Skeletal muscle satellite cell (primary cell): ENCODE data around the gene RABGAP1L.

ENCODE experiments used
- H3K27me3 ChIP-seq: 2 replicates; pipeline ENCODE4 v1.7.0; 2013; ENCODE audit warnings: low read length; ENCODE audit not compliant: control insufficient read depth, insufficient read depth
- H3K36me3 ChIP-seq: 2 replicates; pipeline ENCODE4 v1.7.0; 2013; ENCODE audit warnings: mild to moderate bottlenecking, control low read depth, low read length; ENCODE audit not compliant: insufficient read depth
- H3K4me1 ChIP-seq: 2 replicates; pipeline ENCODE4 v1.7.0; 2013; ENCODE audit warnings: low read length; ENCODE audit not compliant: control insufficient read depth, insufficient read depth
- H3K4me2 ChIP-seq: 2 replicates; pipeline ENCODE4 v1.7.0; 2013; ENCODE audit warnings: mild to moderate bottlenecking, low read length
- H3K4me3 ChIP-seq: 2 replicates; pipeline ENCODE4 v1.7.0; 2013; ENCODE audit warnings: low read length
- H3K9ac ChIP-seq: 2 replicates; pipeline ENCODE4 v1.7.0; 2013; ENCODE audit warnings: mild to moderate bottlenecking, low read depth, low read length, moderate library complexity
- H3K9me3 ChIP-seq: replicated peaks from 2 replicates; pipeline ENCODE4 v1.7.0; 2013; ENCODE audit warnings: mild to moderate bottlenecking, control low read depth, low read length

RABGAP1L gene

DNA sequence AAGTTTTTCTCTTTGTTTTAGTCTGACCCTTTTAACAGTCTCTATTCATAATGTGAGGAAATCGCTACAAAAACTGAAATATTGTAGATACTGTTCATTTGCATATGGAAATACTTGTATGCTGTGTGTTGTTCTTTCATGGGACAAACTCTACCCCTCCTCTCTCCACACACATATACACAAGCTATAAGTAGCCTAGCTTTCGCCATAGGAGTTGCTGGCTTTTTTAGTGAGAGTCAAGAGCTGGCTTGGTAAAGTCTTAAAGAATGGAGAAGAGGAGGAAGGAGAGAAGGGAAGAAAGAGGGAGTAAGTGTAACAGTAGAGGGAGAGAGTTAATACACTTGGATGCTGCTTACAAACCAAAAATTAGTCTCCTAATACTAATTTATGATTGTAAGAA lies 115.6 kb downstream of the RABGAP1L start:
- Histone ChIP-seq H3K9me3 (no peaks in the 10 kb centered on the region), H3K36me3 (no peaks in the 10 kb centered on the region), H3K27me3 (no peaks in the 10 kb centered on the region), H3K4me1 (no peaks in the 10 kb centered on the region), H3K4me3 (no peak overlapping the region), H3K9ac (no peak overlapping the region), H3K4me2 (no peak overlapping the region)

DNA sequence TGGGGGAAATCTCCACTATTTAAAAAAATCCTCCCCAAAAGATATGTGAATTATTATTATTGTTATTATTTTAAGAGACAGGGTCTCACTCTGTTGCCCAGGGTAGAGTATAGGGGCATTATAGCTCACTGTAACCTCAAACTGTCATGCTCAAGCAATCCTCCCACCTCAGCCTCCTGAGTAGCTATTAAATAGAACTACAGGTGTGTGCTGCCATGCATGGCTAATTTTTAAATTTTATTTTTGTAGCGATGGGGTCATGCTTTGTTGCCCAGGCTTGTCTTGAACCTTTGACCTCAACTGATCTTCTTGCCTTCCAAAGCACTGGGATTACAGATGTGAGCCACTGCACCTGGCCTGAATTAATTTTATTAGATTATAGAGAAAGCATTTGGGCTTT lies 116.8 kb downstream of the RABGAP1L start:
- H3K36me3 ChIP-seq: no peaks in the 10 kb centered on the region
- H3K9me3 ChIP-seq: no peaks in the 10 kb centered on the region
- H3K27me3 ChIP-seq: no peaks in the 10 kb centered on the region
- no peak overlapping the region for H3K4me3 ChIP-seq
- H3K4me1 ChIP-seq: no peaks in the 10 kb centered on the region
- no peak overlapping the region for H3K9ac ChIP-seq
- no peak overlapping the region for H3K4me2 ChIP-seq

DNA sequence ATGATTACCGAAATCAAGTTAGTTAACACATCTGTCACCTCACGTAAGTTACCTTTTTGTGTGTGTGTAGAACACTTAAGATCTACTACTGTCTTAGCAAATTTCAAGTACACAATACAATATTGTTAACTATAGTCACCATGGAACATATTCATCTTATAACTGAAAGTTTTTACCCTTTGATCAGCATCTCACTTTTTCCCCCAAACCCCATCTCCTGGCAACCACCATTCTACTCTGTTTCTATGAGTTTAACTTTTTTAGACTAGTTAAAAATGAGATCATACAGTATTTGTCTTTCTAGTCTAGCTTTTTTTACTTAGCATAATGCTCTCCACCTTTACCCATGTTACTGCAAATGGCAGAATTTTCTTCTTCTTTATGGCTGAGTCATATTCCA lies 124.7 kb downstream of the RABGAP1L start:
- Histone ChIP-seq H3K4me3 (no peak overlapping the region), H3K9me3 (no peaks in the 10 kb centered on the region), H3K27me3 (no peaks in the 10 kb centered on the region), H3K9ac (no peak overlapping the region), H3K4me2 (no peak overlapping the region), H3K4me1 (no peaks in the 10 kb centered on the region), H3K36me3 (peaks cover 4% of the 10 kb centered on the region)

DNA sequence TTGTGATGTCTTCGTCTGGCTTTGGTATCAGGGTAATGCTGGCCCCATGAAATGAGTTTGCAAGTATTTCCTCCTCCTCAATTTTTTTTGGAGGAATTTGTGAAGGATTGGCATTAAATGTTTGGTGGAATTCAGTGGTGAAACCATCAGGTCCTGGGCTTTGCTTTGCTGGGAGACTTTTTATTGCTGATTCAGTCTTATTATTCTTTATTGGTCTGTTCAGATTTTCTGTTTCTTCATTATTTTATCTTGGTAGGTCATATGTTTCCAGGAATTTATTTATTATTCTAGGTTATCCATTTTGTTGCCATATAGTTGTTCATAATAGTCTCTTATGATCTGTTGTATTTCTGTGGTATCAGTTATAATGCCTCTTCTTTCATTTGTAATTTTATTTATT lies 126.7 kb downstream of the RABGAP1L start:
- no peaks in the 10 kb centered on the region for H3K27me3 ChIP-seq
- H3K4me2 ChIP-seq: no peak overlapping the region
- no peaks in the 10 kb centered on the region for H3K9me3 ChIP-seq
- H3K4me1 ChIP-seq: no peaks in the 10 kb centered on the region
- H3K36me3 ChIP-seq: peaks cover 4% of the 10 kb centered on the region
- no peak overlapping the region for H3K4me3 ChIP-seq
- no peak overlapping the region for H3K9ac ChIP-seq

DNA sequence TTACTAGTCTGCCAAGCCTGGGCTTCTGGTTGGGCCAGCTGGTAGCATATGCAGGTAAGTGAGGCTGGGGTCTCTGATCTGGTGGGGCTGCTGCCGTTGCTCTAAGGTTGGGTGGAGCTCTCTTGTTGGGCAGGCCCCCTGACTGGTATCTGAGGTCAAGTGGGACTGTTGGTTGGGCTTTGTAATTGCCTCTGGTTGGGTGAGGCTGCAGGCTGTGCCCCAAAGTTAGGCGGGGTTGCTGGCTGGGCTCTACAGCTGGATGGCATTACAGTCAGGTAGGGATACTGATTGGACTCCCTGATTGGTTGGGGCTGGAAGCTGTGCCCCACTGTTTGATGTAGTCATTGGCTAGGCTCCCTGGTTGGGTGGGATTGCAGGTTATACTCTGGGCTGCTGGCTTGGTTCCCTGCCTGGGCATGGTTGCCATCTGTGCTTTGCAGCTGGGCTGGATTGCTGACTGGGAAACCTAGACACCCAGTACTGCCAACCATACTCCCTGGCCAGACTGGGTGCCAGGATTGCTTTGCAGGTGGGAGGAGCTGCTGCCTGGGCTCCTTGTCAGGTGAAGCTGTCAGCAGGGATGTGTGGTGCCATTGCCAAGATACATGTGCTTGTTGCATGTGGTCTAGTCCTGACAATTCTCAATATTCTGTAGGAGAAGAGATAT lies 130.5 kb downstream of the RABGAP1L start:
- Histone ChIP-seq H3K4me3 (no peak overlapping the region), H3K9ac (no peak overlapping the region), H3K36me3 (no peaks in the 10 kb centered on the region)

DNA sequence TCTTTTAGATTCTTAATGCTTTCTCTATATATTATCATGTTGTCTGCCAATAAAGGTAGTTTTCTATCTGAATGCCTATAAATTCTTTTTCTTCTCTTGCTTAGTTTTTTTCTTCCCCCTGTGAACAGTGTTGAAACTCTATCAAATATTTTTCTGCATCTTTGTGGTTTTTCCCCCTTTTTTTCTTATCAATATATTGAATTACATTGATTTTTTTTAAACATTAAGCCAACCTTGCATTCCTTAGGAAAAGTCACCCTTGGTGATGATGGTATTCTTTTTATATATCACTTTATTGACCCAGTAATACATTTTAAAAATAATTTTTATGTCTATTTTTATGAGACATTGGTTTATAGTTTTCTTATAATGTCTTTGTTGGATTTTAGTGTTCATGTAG lies 131.7 kb downstream of the RABGAP1L start:
- no peaks in the 10 kb centered on the region for H3K27me3 ChIP-seq
- H3K4me3 ChIP-seq: no peak overlapping the region
- no peaks in the 10 kb centered on the region for H3K9me3 ChIP-seq
- H3K4me1 ChIP-seq: no peaks in the 10 kb centered on the region
- no peaks in the 10 kb centered on the region for H3K36me3 ChIP-seq
- H3K9ac ChIP-seq: no peak overlapping the region
- H3K4me2 ChIP-seq: no peak overlapping the region

More for the DNA sequence above, 130.5 kb downstream of the RABGAP1L start:
- no peak overlapping the region for H3K4me2 ChIP-seq
- H3K4me1 ChIP-seq: no peaks in the 10 kb centered on the region
- no peaks in the 10 kb centered on the region for H3K9me3 ChIP-seq
- H3K27me3 ChIP-seq: no peaks in the 10 kb centered on the region

DNA sequence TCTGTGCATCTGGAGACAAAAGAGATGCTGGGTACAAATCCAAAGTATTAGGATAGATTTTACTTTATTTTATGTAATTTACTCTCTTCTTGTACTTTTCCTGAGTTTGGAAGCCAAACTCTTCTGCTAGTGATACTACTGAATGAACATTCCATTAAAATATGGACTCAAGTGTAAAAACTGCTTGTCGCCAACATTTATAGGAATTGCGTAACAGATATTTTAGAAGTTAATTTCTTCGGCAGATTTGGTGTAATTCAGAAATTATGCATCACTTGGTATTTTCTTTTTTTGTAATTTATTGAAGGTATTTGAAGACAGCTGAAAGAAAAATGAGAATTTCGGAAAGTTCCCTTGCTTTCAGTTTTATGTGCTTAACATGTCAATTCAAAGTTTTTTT lies 137.0 kb downstream of the RABGAP1L start:
- Histone ChIP-seq H3K36me3 (no peaks in the 10 kb centered on the region), H3K9me3 (no peaks in the 10 kb centered on the region), H3K4me3 (no peak overlapping the region), H3K27me3 (no peaks in the 10 kb centered on the region), H3K4me2 (no peak overlapping the region), H3K9ac (no peak overlapping the region), H3K4me1 (no peaks in the 10 kb centered on the region)

DNA sequence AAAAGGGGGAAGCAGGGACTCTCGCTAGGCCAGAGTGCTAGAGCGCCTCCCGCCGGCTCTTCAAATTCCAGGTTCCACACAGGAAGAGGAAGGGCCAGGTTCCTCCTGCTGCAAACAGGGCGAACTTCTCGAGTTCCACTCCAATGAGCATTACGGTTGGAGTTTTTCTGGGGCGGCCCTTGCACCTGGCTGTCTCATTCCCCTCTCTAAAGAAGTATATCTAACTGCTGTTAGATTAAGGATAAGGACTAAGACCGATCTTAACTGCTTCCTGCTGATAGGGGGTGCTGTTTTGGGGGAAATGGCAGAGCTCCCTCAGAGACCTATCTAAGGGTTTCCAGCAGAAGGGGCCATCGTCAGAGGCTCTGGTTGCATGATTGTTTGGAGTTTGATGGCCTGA lies 138.0 kb downstream of the RABGAP1L start:
- no peak overlapping the region for H3K4me2 ChIP-seq
- H3K4me3 ChIP-seq: no peak overlapping the region
- H3K4me1 ChIP-seq: no peaks in the 10 kb centered on the region
- no peaks in the 10 kb centered on the region for H3K36me3 ChIP-seq
- H3K9ac ChIP-seq: no peak overlapping the region
- no peaks in the 10 kb centered on the region for H3K27me3 ChIP-seq
- H3K9me3 ChIP-seq: no peaks in the 10 kb centered on the region

DNA sequence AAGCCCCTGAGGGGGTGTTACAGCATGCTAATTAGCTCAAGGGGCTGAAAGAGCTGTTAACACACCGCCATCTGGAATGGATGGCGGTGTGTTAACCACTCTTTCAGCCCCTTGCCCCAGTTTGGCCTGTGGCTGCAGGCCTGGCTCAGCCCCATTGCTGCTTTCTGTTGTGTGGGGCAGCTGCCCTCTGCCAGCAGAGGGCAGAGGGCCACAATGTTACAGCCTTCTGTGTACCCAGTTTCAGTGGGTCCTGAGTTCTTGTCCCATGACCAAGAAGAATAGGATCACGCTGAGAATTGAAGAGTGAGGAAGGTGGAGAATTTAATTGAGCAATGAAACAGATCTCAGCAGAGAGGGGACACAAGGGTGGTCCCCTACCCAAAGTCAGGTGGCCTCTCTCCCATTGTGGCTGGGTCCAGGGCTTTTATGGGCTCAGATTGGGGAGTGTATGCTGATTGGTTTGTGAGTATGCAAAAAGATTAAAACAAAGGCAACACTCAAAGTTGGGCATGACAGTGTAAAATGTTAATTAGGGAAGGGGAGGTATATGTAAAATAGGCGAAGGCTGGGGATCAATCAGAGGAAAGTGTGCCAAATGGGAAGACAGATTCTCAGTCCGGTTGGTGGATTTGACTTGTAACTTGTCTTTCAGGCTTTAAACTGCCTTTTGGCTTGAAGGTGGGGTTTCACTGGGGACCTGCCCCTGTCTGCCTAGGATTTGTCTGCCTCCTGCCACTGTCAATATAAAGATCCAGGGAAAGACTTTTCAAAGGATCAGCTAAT lies 142.2 kb downstream of the RABGAP1L start:
- Histone ChIP-seq H3K27me3 (no peaks in the 10 kb centered on the region), H3K9ac (no peak overlapping the region), H3K4me3 (no peak overlapping the region), H3K9me3 (no peaks in the 10 kb centered on the region), H3K36me3 (no peaks in the 10 kb centered on the region), H3K4me1 (no peaks in the 10 kb centered on the region), H3K4me2 (no peak overlapping the region)

DNA sequence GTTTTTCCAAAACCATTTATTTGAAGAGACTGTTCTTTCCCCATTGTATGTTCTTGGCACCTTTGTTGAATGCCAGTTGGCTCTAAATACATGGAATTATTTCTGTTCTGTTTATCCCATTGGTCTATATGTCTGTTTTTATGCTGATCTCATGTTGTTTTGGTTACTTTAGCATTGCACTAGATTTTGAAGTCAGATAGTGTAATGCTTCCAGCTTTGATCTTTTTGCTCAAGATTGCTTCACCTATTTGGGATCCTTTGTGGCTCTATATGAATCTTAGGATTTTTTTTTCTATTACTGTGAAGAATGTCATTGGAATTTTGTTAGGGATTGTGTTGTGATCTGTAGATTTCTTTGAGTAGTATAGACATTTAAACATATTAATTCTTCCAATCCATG lies 149.3 kb downstream of the RABGAP1L start:
- H3K4me2 ChIP-seq: no peak overlapping the region
- H3K27me3 ChIP-seq: no peaks in the 10 kb centered on the region
- H3K36me3 ChIP-seq: no peaks in the 10 kb centered on the region
- H3K4me3 ChIP-seq: no peak overlapping the region
- H3K9ac ChIP-seq: no peak overlapping the region
- H3K4me1 ChIP-seq: no peaks in the 10 kb centered on the region
- H3K9me3 ChIP-seq: no peaks in the 10 kb centered on the region

DNA sequence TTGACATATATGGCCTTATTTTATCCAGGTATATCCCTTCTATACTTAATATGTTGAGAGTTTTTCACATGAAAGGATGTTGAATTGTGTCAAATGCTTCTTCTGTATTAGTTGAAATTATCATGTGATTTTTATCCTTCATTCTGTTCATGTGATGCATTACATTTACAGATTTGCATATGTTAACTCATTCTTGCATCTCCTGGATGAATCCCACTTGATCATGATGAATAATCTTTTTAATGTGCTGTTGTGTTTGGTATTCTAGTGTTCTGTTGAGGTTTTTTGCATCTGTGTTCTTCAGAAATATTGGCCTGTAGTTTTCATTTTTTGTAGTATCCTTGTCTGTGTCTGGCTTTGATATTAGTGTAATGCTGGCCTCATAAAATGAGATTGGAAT lies 150.2 kb downstream of the RABGAP1L start:
- Histone ChIP-seq H3K4me1 (no peaks in the 10 kb centered on the region), H3K36me3 (no peaks in the 10 kb centered on the region), H3K9ac (no peak overlapping the region), H3K4me2 (no peak overlapping the region), H3K27me3 (no peaks in the 10 kb centered on the region), H3K4me3 (no peak overlapping the region), H3K9me3 (no peaks in the 10 kb centered on the region)

DNA sequence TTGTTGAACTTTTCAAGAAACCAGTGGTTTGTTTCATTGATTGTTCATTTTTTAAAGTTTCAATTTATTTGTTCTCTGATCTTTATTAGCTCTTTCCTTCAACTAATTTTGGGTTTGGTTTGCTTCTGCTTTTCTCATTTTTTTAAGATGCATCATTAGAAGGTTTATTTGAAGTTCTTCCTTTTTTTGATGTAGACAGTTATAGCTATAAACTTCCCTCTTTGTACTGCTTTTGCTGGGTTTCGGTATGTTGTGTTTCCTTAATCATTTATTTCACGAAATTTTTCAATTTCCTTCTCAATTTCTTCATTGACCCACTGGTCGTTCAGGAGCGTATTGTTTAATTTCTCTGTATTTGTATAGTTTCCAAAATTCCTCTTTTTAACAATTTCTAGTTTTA lies 155.1 kb downstream of the RABGAP1L start:
- Histone ChIP-seq H3K4me1 (no peaks in the 10 kb centered on the region), H3K36me3 (no peaks in the 10 kb centered on the region), H3K27me3 (no peaks in the 10 kb centered on the region), H3K4me3 (no peak overlapping the region), H3K9me3 (peaks cover 4% of the 10 kb centered on the region), H3K9ac (no peak overlapping the region), H3K4me2 (no peak overlapping the region)
